ENCODE results near the gene ACHE.

DNA sequence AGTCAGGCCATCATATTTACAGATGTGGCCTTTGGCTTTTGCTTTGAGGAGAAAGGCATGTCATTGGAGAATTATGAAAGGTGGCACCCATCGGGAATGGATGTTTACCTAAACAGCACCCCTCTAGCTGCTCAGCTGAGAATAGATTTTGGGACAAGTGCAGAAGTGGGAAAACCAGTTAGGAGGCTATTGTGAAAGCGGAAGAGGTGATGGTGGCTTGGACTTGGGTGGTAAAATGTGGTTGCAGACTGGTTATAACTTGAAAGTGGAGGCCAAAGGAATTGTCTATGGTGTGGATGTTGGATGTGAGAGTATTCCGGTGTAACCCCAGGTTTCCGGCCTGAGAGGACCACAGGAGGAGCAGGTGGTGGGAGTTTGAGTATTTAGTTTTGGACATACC lies 48.3 kb downstream of the ACHE start:
- no peak for TF ChIP-seq POLR2A (IDR thresholded peaks at IDR 0.05; ENCODE audit: low read length)
- TF ChIP-seq GATA1 (IDR thresholded peaks at IDR 0.05; ENCODE audit: low read depth, low read length), result no peak

All from erythroblast (primary cell).